Left ventricle myocardium inferior (tissue), 1 donor: ENCODE measurements around the gene WWC2. TPM values are rescaled to one million over a fixed set of nuclear protein-coding genes. Genes with fewer than 3 reads are reported as not detected.
A peak's percentile ranks its signal among the peaks of the same experiment; 100 is the strongest.

Source experiments
- DNase-seq: peaks from one replicate; pipeline ENCODE4 v3.0.0-alpha.2; 2020
- H3K27ac ChIP-seq: fragments of 200-600 bp; replicated peaks from 2 replicates; pipeline ENCODE4 v1.8.0; 2021
- H3K27me3 ChIP-seq: fragments of 200-600 bp; 2 replicates; pipeline ENCODE4 v1.8.0; 2021; ENCODE audit warnings: low read depth
- H3K36me3 ChIP-seq: fragments of 200-600 bp; 2 replicates; pipeline ENCODE4 v1.8.0; 2021
- H3K4me1 ChIP-seq: fragments of 200-600 bp; 2 replicates; pipeline ENCODE4 v1.8.0; 2021
- H3K4me3 ChIP-seq: fragments of 200-600 bp; 2 replicates; pipeline ENCODE4 v1.8.0; 2021; ENCODE audit warnings: mild to moderate bottlenecking, moderate library complexity
- H3K9me3 ChIP-seq: fragments of 200-600 bp; replicated peaks from 2 replicates; pipeline ENCODE4 v1.8.0; 2021
- intact Hi-C: fragments of 100-400 bp; cut with micrococcal nuclease; formaldehyde crosslinking; loops from one replicate; pipeline ENCODE4 v1.11.0; 2022
- total RNA-seq: library from RNA; stranded (reverse); fragmentation: NEBNext Ultra II Directional; extraction: Animal tissue kit (Norgen Biotek cat#: 25700); gene quantifications from one replicate; pipeline ENCODE4 v1.2.1, GENCODE V29; 2021
- TF ChIP-seq, protein P1 (sequence below): fragments of 200-600 bp; IDR thresholded peaks from 2 replicates; pipeline ENCODE4 v1.8.0; 2021; ENCODE audit warnings: antibody characterized with exemption, mild to moderate bottlenecking, borderline replicate concordance
- donor health status: DM: no; HTN: yes; CAD: no; lungs with severe emphysema.

The WWC2 gene
- total RNA-seq, 1 donor from 2014 or later = 42.3 TPM

DNA sequence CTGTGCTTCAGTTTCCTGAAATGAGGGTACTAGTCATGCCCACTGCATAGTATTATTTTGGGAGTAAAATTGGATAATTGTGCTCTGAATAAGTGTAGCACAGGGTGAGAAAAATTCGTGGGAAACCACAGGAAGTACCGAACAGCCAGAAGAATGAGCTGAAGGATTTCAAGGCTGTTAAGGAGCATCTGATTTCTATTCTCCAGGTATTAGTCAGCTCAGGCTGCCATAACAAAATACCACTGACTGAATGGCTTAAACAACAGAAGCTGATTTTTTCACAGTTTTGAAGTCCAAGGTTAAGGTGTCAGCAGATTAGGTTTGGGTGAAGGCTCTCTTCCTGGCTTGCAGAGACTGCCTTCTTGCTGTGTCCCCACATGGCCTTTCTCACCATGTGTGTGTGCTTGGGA lies 41.9 kb downstream of the WWC2 start:
- DNase-seq = no peak
- Histone ChIP-seq H3K4me1 (peaks cover 73% of the 10 kb centered on the region), H3K36me3 (no peaks in the 10 kb centered on the region), H3K9me3 (no peaks in the 10 kb centered on the region), H3K4me3 (no peak overlapping the region), H3K27me3 (no peaks in the 10 kb centered on the region), H3K27ac (no peak overlapping the region)
- TF ChIP-seq, protein P1, sequence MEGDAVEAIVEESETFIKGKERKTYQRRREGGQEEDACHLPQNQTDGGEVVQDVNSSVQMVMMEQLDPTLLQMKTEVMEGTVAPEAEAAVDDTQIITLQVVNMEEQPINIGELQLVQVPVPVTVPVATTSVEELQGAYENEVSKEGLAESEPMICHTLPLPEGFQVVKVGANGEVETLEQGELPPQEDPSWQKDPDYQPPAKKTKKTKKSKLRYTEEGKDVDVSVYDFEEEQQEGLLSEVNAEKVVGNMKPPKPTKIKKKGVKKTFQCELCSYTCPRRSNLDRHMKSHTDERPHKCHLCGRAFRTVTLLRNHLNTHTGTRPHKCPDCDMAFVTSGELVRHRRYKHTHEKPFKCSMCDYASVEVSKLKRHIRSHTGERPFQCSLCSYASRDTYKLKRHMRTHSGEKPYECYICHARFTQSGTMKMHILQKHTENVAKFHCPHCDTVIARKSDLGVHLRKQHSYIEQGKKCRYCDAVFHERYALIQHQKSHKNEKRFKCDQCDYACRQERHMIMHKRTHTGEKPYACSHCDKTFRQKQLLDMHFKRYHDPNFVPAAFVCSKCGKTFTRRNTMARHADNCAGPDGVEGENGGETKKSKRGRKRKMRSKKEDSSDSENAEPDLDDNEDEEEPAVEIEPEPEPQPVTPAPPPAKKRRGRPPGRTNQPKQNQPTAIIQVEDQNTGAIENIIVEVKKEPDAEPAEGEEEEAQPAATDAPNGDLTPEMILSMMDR = no peak
- intact Hi-C loops = no loop called here

DNA sequence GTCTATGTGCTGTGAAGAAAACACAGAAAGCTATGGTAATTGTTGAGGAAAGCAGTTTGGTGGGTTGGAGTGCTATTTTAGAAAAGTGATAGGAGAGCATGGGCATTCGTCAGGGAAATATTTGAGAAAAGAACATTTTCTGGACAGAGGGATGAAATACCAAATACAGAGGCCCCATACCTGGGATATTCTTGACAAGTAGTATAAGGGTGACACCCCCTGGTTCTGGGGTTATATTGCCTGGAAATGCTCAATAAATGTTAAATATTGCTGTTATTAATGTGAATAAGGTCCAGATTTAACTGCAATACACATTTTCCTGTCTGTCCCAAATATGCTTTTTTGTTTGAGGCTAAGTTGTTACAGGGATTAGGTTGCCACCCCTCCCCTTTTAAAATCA lies 42.9 kb downstream of the WWC2 start:
- no peak for DNase-seq
- TF ChIP-seq, protein P1 = peak; percentile 16
- Histone ChIP-seq H3K4me3 (no peak overlapping the region), H3K36me3 (no peaks in the 10 kb centered on the region), H3K9me3 (no peaks in the 10 kb centered on the region), H3K27me3 (no peaks in the 10 kb centered on the region), H3K4me1 (peaks cover 83% of the 10 kb centered on the region), H3K27ac (peak overlapping the region; percentile 66)
- intact Hi-C loops = no loop called here

DNA sequence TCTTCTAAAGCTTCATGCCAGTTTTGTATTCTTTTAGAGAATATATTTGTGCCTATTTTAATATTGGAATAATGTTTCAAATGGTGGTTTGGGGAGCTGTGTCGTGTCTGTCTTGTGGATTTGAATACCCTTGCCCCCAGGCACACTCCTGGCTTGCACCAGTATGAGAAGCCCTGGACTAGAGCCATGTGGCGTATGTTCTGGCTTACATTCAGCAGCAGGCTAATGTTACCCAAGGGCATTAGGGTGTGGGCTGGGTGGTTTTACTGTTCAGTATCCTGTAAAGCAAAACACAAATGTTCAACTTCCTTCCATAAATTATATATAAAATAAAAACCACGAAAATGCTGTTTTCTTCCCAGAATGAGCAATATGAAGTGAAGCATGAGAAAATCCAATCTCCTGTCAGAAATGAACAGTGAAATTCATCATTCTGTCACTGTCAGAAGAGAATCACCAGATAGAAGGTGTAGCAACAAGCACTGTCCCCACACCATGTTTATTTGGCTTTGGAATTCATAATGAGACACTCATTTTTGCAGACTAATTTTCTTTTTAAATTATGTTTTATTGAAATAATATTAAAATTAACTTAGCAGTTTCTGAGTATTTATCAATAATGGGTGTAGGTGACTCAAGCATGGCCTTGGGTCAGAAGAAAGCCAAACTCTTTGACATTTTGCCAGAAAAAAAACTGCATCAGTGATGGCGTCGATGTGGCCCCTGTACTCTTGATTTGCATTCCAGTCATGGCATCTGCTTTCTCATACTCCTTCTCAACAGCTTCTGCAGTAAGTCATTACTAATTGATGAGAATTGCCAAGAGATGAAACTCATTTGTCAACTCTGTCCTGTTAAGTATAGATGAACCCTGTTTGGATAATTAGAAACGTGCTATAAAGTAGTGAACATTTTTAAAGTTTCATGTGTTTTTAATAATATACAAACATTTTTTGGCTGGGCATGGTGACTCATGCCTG lies 43.8 kb downstream of the WWC2 start:
- peak; percentile 72 for DNase-seq
- H3K9me3 ChIP-seq = no peaks in the 10 kb centered on the region
- peak overlapping the region; percentile 13 for H3K4me3 ChIP-seq
- no peaks in the 10 kb centered on the region for H3K27me3 ChIP-seq
- no peaks in the 10 kb centered on the region for H3K36me3 ChIP-seq
- TF ChIP-seq, protein P1 = no peak
- peak overlapping the region; percentile 66 for H3K27ac ChIP-seq
- peaks cover 90% of the 10 kb centered on the region for H3K4me1 ChIP-seq
- intact Hi-C loops = no loop called here

DNA sequence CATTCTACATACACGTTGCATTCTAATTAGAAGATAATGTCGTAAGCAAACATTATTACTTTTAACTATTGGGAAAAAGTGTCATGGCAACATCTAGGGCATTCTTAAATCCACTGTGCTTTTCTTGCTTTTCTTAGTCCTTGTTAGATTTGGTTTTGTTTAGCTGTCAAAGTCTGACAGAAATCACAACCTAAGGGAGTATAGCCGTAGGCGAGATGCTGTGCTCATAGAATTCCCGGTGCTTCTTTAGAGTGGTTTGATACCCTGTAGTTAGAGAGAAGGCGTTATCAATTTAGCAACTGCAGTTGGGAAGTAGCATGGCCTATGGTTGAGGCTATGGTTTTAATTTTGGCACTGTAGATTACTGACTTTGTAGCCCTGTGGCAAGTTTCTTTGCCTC lies 45.7 kb downstream of the WWC2 start:
- Histone ChIP-seq H3K27ac (no peak overlapping the region), H3K4me3 (no peak overlapping the region), H3K4me1 (peaks cover 85% of the 10 kb centered on the region), H3K27me3 (no peaks in the 10 kb centered on the region), H3K36me3 (no peaks in the 10 kb centered on the region), H3K9me3 (no peaks in the 10 kb centered on the region)
- TF ChIP-seq, protein P1 = no peak
- DNase-seq = no peak
- intact Hi-C loops = no loop called here

DNA sequence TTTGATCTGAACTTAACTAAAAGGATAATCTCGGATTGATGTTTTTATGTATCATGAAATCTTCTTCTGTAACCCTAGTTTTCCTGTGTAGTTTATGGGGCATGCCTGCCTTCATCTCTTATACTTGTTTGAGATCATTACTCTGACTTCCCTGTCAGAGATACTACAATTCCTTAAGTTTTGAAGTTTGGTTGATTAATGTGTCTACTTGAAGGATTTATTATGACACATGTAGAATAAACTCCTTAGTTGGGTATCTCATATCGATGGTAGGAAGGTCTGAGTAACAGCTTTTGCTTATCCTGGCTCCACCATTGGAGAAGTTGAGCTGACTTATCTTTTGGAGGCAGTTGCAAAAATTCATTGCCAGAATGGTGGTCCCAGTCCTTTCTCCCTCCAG lies 46.7 kb downstream of the WWC2 start:
- Histone ChIP-seq H3K4me1 (peaks cover 76% of the 10 kb centered on the region), H3K36me3 (no peaks in the 10 kb centered on the region), H3K9me3 (no peaks in the 10 kb centered on the region), H3K4me3 (no peak overlapping the region), H3K27ac (peak overlapping the region; percentile 57), H3K27me3 (no peaks in the 10 kb centered on the region)
- DNase-seq = no peak
- TF ChIP-seq, protein P1 = no peak
- intact Hi-C loops = no loop called here
